Testis (tissue), 3 donors: ENCODE measurements around the gene ZNF277. TPM values are rescaled to one million over a fixed set of nuclear protein-coding genes. Genes with fewer than 3 reads are reported as not detected.

Source experiments
- DNase-seq: peaks from one replicate; pipeline ENCODE4 v3.0.0-alpha.2; 2019
- H3K27ac ChIP-seq, 2 donors: fragments of 200-600 bp; sonication (generic); one replicate each; pipeline ENCODE4 v1.5.1; 2019
- H3K27me3 ChIP-seq: fragments of 200-600 bp; sonication (generic); one replicate; pipeline ENCODE4 v1.5.1; 2019
- H3K36me3 ChIP-seq: fragments of 200-600 bp; sonication (generic); one replicate; pipeline ENCODE4 v1.5.1; 2017; ENCODE audit warnings: low read depth; ENCODE audit errors: missing control alignments
- H3K4me1 ChIP-seq: fragments of 200-600 bp; sonication (generic); one replicate; pipeline ENCODE4 v1.5.1; 2019
- H3K4me3 ChIP-seq, 2 donors: fragments of 200-600 bp; sonication (generic); one replicate each; pipeline ENCODE4 v1.5.1; 2017 to 2019
- H3K9me3 ChIP-seq: fragments of 200-600 bp; sonication (generic); one replicate; pipeline ENCODE4 v1.5.1; 2017
- CTCF ChIP-seq, 3 experiments: fragments of 450-650 bp in 2 of 3; fragments of 200-600 bp in 1 of 3; sonication (generic) in 1 of 3; IDR thresholded peaks; one replicate each; pipeline ENCODE4 v1.5.1; 2016 to 2019; ENCODE audit warnings: antibody characterized with exemption in 3 of 3, mild to moderate bottlenecking in 2 of 3, moderate library complexity in 1 of 3
- POLR2A ChIP-seq: fragments of 450-650 bp; IDR thresholded peaks from one replicate; pipeline ENCODE4 v1.6.1; 2017; ENCODE audit warnings: antibody characterized with exemption, mild to moderate bottlenecking, moderate library complexity
- WGBS, 2 donors: methylation state at CpG; one replicate each; pipeline ENCODE4 v1.1.5; 2018; 5-methylcytosine and 5-hydroxymethylcytosine counted together
- intact Hi-C: fragments of 100-400 bp; cut with DNase I; formaldehyde crosslinking; loops from one replicate; pipeline ENCODE4 v1.15.1; 2023; ENCODE audit warnings: low total_unique reads
- polyA plus RNA-seq: library from polyadenylated mRNA; stranded (reverse); fragments of 350-450 nt; fragmentation: Illumina TruSeq; extraction: RNeasy Lipid Tissue Mini Kit (QIAGEN cat#74804); gene quantifications from one replicate; pipeline ENCODE4 v1.2.3, GENCODE V29; 2014; ENCODE audit warnings: low read depth, low replicate concordance; ENCODE audit not compliant: insufficient read depth
- total RNA-seq, 2 donors: library from RNA; depleted of rRNA; stranded (reverse); fragments of >200 nt; gene quantifications; one replicate each; pipeline ENCODE4 v1.2.3, GENCODE V29; 2016

The ZNF277 gene
- total and polyA plus RNA-seq, 3 donors from 2014 or later: 13.9 to 15.4 (median 14.6) TPM

GRCh38 chr7:112370436-112370835 is 163.9 kb downstream of the ZNF277 start:
- TF ChIP-seq POLR2A: no peak
- no peak for TF ChIP-seq CTCF (IDR thresholded peaks at IDR 0.05)
- WGBS, 2 donors: 55 to 59% methylated on average over 2 of the region's 2 CpGs
- Histone ChIP-seq H3K27ac (no peak overlapping the region), H3K4me1 (no peaks in the 10 kb centered on the region), H3K9me3 (no peaks in the 10 kb centered on the region), H3K36me3 (no peaks in the 10 kb centered on the region), H3K27me3 (no peaks in the 10 kb centered on the region), H3K4me3 (no peak overlapping the region)
- intact Hi-C loops: no loop called here
- no peak for DNase-seq

- Histone ChIP-seq H3K4me3 (no peak overlapping the region), H3K27ac (no peak overlapping the region), H3K9me3 (no peaks in the 10 kb centered on the region), H3K4me1 (no peaks in the 10 kb centered on the region), H3K36me3 (no peaks in the 10 kb centered on the region), H3K27me3 (no peaks in the 10 kb centered on the region)
- TF ChIP-seq CTCF (IDR thresholded peaks at IDR 0.05): no peak
- no peak for TF ChIP-seq POLR2A
- intact Hi-C loops: no loop called here
- 73 to 83% methylated on average over 2 of the region's 2 CpGs for WGBS, 2 donors
- no peak for DNase-seq
Measured at GRCh38 chr7:112371701-112372100, 165.2 kb downstream of the ZNF277 start.

- Histone ChIP-seq H3K4me3 (no peak overlapping the region), H3K36me3 (no peaks in the 10 kb centered on the region), H3K27ac (no peak overlapping the region), H3K9me3 (no peaks in the 10 kb centered on the region), H3K4me1 (no peaks in the 10 kb centered on the region), H3K27me3 (no peaks in the 10 kb centered on the region)
- no peak for TF ChIP-seq POLR2A
- no peak for TF ChIP-seq CTCF (IDR thresholded peaks at IDR 0.05)
- intact Hi-C loops: no loop called here
- no peak for DNase-seq
- WGBS, 2 donors: 0 to 48% methylated on average over 1 of the region's 1 CpG
Measured at GRCh38 chr7:112372101-112372500, 165.6 kb downstream of the ZNF277 start.

- no peaks in the 10 kb centered on the region for H3K9me3 ChIP-seq
- H3K27me3 ChIP-seq: no peaks in the 10 kb centered on the region
- TF ChIP-seq POLR2A (no peak), CTCF (IDR thresholded peaks at IDR 0.05) (no peak)
- no peaks in the 10 kb centered on the region for H3K36me3 ChIP-seq
- DNase-seq: no peak
- no peak overlapping the region for H3K27ac ChIP-seq
- no peak overlapping the region for H3K4me3 ChIP-seq
- 58 to 83% methylated on average over 1 of the region's 1 CpG for WGBS, 2 donors
- H3K4me1 ChIP-seq: no peaks in the 10 kb centered on the region
- intact Hi-C loops: no loop called here
Measured at GRCh38 chr7:112377593-112377992, 171.1 kb downstream of the ZNF277 start.

DNA sequence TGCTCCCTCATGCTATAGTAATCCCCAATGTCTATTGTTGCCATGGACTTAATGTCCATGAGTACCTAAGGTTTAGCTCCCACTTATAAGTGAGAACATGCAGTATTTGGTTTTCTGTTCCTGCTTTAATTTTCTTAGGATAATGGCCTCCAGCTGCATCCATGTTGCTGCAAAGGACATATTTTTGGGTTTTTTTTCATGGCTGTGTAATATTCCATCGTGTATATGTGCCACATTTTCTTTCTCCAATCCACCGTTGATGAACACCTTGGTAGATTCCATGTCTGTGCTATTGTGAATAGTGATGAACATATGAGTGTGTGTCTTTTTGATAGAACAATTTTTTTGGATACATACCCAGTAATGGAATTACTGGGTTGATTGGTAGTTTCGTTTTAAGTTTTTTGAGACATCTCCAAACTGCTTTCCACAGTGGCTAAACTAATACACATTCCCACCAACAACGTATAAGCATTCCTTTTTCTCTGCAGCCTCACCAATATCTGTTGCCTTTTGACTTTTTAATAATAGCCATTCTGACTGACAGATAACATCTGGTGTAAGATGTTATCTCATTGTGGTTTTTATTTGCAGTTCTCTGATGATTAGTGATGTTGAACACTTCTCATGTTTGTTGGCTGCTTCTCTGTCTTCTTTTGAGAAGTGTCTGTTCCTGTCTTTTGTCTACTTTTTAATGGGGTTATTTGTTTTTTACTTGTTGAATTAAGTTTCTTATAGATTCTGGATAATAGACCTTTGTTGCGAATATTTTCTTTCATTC is 175.0 kb downstream of the ZNF277 start:
- H3K9me3 ChIP-seq: no peaks in the 10 kb centered on the region
- intact Hi-C loops: no loop called here
- H3K4me3 ChIP-seq: no peak overlapping the region
- no peak overlapping the region for H3K27ac ChIP-seq
- no peaks in the 10 kb centered on the region for H3K4me1 ChIP-seq
- DNase-seq: no peak
- no peaks in the 10 kb centered on the region for H3K36me3 ChIP-seq
- 82 to 85% methylated on average over 5 of the region's 5 CpGs for WGBS, 2 donors
- TF ChIP-seq POLR2A (no peak), CTCF (IDR thresholded peaks at IDR 0.05) (no peak)
- no peaks in the 10 kb centered on the region for H3K27me3 ChIP-seq
